Measurements from ENCODE around the gene MYCBP.

DNA sequence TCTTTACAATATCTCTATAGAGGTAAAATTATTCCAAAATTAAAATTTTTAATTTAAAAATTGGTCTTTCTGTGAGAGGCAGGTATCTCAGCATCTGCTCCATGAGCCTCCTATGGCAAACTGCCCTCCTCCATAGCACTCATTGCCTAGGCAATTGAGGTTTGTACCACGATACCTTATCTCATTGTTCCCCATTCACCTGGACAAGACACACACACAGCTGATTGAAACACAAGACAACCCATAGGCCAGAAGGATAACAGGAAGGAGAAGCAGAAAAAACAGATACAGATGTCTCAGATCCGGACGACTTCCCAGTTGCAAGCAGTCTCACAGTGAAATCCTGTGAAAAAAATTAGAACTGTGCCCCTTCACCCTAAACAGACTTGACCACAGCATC is 44.2 kb upstream of the MYCBP start:
- TF ChIP-seq, protein P1, sequence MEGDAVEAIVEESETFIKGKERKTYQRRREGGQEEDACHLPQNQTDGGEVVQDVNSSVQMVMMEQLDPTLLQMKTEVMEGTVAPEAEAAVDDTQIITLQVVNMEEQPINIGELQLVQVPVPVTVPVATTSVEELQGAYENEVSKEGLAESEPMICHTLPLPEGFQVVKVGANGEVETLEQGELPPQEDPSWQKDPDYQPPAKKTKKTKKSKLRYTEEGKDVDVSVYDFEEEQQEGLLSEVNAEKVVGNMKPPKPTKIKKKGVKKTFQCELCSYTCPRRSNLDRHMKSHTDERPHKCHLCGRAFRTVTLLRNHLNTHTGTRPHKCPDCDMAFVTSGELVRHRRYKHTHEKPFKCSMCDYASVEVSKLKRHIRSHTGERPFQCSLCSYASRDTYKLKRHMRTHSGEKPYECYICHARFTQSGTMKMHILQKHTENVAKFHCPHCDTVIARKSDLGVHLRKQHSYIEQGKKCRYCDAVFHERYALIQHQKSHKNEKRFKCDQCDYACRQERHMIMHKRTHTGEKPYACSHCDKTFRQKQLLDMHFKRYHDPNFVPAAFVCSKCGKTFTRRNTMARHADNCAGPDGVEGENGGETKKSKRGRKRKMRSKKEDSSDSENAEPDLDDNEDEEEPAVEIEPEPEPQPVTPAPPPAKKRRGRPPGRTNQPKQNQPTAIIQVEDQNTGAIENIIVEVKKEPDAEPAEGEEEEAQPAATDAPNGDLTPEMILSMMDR (conservative IDR thresholded peaks at IDR 0.05; ENCODE audit: low read depth, low read length), result no peak
- TF ChIP-seq EZH2phosphoT487 (IDR thresholded peaks at IDR 0.05; ENCODE audit: borderline replicate concordance, low read length), result no peak

Measured in PC-3 (cell line).